ENCODE measurements around the gene CELF2.
"Not testable (repeated sequence)": the region's sequence is repeated elsewhere in the genome, so short reads cannot be mapped to it uniquely, and the experiment has no call there.

Gene CELF2

DNA sequence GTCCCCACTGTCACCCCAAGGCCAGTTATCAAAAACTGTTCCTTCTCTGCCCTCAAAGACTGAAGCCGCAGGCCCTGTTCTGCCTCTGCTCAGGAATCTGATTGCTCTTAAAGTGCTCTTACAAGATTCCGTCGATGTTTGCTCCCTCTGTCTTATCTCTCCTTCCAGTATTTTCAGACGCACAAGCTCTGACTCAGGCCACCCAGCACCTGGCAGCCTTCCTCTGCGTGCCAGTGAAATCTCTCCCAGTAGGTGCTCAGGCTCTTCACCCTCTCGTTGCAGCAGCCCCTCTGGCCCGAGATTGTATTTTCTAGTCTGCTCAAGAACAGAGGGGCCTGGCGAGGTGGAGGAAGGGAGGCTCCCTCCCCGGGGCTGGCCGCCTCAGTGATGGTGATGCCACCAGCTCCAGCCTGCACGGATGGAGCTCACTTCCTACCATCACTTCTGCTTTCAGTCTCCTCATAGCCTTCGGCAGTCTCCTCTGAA, 317.5 kb downstream of the CELF2 start:
- no peak for DNase-seq

DNA sequence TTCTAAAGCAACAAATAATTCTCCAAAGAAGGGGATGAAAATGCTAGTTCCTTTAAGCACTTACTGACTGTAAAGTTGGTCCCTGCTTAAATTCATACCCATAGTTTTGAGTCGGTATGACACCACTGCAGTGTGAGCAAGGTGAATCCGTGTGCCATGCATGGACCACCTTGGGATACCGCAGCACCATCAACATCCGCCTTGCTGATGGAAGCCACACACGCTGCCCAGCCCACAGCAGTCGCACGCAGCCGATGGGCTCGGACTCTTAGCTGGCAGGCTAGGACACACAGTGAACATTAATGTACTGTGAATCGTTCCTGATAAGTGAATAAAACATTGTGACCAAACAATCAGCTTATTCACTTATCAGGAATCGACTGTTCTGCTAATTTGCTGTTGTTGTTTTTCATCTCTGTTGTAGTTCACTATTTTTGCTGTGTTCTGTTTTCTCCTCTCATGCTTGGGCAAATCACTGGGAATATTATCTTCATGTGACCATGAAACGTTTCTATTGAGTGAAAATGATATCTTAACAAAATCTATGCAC, 318.3 kb downstream of the CELF2 start:
- no peak for DNase-seq

DNA sequence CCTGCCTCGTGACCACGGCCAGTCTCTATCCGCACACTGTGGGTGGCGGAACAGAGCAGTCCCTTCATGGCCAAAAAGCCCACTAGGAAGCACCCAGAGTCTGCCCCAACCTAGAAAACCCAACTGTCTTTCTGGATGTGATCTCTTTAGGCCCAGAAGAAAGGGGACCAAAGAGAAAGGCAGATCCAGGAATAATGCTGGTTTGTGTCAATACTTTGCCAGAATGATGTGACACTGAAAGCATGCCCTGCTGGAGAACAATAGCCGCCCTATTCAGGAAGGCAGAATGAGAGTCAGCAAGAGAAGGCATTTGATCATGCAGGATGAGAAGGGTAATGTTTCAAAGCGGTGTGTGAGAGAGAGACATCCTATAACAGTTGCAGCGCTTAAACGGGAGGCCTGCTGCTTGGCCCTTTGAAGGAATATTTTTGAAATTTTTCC, 319.1 kb downstream of the CELF2 start:
- no peak for DNase-seq

DNA sequence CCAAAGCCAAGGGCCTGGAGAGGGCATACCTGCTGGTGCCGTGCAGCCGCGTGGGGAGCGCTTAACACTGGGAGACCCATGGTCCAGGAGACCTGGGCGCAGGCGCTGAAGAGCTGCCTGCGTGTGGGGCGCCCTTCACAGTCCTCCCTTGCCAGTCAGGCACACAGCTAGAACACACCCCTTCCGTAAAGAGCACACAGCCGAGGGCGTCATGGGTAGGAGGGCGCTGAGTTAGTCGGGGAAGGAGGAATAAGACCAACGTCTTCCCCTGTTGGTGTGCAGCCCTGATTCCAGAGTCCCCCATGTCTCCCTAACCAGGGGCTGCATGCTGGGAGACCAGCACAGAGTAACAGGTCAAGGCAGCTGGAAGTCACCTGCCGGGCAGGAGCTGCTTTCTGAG, 319.8 kb downstream of the CELF2 start:
- DNase-seq: no peak

DNA sequence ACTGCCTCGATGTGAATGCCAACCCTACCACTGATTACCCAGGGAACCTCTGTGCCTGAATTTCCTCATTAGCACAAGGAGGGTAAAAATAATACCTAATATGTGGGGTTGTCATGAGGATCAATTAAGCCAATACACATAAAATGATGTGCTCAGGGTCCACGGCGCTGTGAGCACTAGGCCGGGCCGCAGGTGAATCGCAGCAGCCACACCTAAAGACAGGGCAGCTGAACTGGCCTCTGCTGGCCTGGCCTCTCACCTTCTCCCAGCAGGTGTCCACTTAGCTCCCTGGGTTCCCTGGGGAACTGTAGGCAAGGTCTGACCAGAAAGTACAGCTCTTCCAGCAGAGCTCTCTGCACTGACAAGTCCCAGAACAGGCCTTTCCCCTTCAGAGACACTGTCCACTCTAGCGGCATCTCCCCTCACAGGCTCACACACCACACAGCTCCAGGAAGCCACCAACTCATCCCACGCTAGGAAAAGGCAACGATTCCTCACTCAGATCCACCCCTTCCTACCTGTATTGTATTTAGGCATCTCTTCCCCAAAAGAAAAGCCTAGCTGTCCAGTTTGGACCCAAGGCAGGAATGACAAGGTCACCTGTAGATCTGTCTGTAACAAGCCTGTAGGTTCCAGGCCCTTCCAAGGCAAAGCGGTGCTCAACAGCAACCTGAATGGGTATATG, 320.6 kb downstream of the CELF2 start:
- no peak for DNase-seq

DNA sequence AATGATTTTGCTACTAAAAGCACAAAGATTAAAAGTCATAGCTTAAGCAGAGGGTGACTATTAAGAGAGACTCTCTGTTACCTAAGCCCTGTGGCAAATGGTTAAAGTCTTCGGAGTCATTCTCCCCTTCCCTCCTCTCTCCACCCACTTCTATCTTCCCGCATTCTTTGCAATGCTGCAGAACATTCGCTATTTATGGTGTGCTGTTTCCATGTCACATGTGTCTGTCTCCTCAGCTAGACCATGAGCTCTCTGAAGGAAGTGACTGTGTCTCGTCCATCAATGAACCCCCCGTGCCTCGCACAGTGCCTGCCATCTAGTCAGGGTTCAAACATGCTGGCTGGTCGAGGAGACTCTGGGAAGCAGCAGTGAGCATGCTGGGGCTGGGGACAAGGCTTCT, 321.3 kb downstream of the CELF2 start:
- no peak for DNase-seq

DNA sequence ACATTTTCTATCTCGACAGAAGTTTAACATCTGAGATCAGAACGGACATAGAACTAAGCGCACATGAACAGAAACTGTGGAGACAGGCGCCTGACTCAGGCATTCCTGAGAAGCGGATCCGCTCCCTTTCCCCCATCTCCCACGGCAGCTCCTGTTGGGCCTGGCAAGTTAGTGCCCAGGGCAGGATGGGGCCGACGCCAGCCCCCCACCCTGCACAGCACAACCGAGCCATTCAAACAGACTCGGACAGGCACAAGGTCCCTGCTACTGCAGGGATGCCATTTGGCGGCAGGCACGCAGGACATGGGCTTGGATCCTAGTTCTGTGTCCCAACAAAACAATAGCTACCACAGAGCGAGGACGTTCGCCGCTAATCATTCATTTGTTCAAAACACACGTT, 322.0 kb downstream of the CELF2 start:
- no peak for DNase-seq

DNA sequence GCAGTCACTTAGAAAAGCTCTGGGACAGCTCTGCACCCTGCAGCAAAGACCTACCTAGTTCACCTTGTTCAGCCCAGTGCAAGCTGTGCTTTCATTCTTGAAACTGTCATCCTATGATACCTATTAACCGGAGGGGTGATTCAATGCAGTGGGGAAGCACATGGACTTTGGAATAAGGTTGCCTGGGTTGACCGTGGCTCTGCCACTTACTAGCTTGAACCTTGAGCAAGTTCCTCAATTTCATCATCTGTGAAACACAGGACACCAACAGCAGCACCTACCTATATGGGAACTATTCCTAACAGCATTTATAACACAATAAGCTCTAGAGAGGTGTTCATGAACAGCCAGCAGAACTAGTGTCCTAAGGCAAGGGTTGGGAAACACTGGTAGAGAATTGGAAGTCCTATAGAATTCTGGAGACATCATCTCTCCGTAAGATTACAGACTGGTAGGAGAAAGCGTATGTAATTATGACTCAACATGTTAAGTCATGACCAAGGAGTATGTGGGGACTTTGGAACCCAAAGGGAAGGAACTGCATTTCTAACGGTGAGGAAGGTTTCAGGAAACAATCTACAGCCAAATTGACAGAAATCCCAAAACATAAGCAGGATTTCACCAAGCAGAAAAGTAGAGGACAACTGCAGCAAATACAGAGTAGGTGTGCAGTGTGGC, 323.8 kb downstream of the CELF2 start:
- DNase-seq: no peak

DNA sequence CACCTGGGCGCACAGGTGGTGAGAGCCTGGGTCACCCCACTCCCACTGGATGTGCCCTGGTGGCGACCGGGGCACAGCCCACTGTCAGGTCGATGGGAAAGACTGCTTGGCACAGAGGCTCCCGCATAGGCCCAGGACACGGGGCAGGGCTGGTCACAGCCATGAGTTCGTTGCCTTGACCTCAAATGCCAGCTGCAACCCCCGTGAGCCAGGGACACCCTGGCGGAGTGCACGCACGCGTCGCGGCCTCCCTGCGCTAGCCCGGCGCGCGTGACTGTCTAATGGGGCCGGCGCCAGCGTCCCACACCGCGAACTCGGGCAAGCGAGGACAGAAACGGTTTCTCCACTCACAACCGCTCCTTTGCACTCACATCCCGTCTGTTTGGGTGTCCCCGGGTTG, 326.4 kb downstream of the CELF2 start:
- no peak for DNase-seq

DNA sequence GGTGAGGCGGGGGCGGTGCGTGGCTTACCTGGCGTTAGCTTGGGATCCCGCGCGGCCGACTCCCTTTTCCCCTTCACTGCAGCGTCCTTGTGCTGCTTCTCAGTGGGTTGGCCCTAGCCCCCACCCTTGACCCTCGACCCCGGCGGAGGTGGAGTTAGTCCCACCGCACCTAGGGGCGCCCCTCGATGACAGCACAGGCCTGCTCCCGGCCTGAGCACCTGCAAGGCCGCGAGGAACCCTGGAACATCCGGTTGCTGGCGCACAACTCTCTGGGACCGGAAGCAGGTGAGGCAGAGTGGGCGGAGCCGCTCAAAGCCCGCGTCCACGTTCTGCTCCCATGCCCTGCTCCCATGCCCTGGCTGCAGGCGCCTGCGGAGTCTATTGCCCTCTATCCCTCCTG, 326.9 kb downstream of the CELF2 start:
- DNase-seq: no peak

DNA sequence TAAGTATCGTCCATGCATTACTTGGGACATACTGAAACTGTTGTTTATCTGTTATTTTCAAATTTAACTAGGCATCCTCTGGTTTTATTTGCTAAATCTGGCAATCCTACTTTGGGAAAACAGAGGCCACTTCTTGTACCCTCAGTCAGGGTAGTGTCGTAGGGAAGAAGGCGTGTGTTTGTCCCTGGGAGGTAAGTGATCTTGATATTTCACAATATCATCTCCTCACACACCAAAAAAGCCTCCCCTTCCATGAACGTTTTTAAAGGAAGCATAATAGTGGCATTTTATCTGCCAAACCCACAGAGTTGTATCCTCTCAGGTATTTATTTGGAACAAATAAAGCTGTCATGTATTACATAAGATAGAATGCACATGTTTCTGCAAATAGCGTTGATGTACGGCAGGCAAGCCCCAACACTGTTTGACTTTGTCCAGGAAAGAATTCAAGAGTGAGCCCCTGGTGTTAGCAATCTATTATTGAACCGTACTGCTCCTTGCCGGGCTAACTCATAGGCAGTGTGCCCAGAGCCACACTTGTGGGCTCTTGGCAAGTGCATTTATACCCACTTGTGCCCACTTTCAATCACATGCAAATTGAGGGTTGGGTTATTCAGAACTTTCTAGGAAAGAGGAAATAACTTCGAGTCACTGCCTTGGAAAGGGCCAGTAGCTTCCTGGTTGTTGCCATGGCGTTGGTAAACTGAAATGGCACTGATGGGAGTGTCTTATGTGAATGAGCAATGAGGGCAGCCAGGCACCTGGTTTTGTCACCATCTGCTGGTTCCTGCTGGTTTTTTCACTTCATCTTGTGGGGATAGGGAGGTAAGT, 327.8 kb downstream of the CELF2 start:
- no peak for DNase-seq

DNA sequence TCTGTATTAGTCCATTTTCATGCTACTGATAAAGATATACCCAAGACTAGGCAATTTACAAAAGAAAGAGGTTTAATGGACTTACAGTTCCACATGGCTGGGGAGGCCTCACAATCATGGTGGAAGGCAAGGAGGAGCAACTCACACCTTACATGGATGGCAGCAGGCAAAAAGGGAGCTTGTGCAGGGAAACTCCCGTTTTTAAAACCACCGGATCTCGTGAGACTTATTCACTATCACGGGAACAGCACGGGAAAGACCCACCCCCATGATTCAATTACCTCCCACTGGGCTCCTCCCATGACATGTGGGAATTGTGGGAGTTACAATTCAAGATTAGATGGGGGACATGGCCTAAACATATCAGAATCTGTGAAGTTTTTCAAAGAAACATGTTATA, 329.9 kb downstream of the CELF2 start:
- DNase-seq: not testable (repeated sequence)

DNA sequence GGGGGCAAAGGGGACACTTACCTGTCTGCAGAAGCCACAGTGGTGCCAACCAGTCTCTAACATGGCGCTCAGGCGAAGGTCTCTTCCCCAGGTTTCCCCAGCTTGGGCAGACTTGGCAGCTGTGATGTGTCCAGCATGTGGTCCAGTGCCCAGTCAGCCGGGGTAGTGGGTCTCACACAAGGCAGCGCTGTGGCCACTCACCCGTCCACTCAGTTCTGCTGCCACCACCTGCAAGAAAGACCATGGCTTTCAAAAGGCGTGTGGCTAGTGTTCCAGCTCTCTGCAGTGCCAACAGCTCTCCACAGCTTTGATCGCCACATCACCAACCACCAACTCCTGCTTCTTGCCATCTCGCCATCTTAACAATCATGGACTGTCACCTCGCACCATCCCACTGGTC, 334.1 kb downstream of the CELF2 start:
- DNase-seq: no peak

DNA sequence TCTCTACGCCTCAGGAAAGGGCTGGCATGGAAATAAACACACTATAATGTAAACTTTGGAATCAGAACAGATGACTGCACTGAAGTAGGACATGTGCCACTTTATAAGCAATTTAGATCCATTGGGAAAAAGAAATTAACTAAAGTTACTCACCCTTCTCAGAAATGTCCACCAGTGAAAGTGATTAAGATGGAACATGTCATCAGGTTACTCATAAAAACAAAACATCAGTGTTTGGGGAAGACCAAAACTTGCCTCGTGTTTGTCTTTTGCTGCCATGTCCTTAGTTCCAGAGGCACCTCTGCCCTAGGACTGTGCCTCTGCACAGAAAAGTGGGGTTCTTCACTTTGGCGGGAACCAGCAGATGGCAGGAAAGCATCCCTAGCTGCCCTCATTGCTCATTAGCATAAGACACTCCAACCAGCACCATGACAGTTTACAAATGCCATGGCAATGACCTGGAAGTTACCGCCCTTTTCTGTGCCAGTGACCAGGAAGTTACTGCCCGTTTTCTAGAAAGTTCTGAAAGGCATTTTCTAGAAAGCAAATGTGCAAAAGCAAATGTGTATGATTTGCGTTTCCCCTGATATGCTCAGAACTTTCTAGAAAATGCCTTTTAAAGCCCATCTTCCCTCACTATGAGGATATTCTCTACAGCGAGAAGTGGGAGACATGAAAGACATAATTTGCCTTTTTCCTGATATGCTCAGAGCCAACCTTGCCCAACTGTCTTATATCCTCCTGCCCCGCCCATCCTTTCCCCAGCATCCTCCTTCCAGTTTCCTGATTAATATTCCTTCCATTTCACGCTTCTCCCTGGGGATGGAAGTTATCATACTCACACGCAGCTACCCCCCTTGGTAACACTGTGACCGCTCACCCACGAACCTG, 335.6 kb downstream of the CELF2 start:
- DNase-seq: no peak

DNA sequence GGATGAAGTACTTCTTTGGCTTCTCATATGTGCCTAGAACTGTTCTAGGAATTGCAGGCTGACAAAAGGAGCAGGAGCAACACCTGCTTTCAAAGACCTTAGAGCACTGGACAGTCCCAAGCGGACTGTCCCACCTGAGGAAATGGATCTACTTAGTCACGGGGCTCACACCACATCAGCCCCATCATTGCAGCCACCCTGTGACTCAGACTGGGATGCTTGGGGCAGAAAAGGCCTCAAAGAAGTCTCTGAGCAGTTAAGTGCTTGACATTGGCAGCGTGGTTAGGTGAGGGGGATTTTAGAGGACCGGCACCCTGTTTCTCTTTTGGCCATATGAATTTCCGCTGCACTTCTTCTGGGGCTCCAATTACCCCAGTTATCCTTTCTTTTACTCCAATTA, 337.2 kb downstream of the CELF2 start:
- DNase-seq: no peak

DNA sequence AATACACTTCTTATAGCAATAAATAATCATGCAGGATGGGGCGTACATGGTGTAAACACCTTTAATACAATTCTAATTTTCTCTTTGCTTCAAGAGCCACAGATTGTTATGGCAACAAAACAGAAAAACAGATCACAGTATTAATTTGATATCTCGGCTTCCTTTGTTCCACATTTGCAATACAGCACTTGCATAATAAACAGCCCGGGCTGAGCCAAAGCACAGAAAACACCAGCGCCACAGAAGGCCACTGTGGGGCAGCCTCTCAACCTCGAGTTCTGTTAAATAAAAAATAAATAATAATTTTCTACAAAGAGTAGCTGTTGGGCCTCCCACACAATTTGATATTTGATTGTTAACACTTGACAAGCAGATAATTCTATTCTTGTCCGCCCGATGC, 337.9 kb downstream of the CELF2 start:
- DNase-seq: no peak

DNA sequence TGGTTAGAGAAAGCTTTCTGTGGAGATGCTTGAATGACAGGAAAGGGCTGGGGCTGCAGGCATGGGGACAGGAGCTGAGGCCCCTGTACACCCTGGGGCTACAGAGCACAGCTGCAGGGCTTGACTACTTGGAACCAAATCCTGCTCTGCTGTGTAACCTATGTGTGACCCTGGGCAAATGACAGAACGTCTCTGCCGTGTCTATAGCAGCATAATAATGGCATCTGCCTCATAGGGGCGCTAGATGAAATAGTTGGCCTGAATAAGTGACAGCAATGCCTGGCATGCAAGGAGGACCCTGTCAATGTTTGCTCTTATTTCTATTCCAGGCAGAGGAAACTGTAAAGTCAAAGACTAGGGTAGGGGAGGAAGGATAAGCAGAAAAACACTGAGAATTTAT, 339.8 kb downstream of the CELF2 start:
- no peak for DNase-seq

DNA sequence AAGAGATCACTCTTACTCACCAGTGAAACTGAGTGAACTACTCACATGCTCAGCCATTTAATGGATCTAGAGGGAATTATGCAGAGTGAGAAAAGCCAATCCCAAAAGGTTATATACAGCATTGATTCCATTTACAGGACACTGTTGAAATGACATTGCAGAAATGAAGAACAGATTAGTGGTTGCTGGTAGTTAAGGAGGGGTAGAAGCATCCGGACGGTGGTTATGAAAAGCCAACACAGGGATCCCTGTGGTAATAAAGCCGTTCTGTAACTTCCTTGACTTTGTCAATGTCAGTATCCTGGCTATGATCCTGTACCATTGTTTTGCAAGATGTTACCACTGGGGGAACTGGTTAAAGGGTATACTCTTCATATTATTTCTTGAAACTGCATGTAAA, 340.3 kb downstream of the CELF2 start:
- DNase-seq: no peak

DNA sequence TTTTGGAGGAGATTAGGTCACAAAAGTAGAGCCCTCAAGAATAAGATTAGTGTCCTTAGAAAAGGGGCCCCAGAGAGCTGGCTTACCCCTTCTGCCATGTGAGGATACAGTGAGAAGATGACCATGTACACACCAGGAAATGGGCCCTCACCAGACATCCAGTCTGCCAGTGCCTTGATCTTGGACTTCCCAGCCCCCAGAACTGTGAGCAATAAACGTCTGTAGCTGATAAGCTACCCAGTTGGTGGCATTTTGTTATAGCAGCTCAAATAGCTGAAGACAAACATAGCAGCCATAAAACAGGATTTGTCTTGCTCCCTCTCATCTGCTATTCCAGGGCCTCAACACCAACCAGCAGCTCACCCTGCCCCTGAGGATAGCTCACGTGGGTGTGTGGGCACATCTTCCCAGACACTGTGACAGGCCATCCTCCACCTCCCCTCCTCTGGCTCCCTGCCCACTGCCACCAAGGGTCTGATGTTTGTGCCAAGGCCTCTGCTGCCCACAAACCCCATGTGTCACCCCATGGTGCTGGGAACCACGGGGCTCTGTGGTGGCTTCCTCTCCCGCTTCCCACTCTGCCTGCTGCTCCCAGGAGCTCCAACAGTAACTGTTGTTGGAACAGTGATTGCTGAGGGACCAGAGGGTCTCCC, 341.4 kb downstream of the CELF2 start:
- DNase-seq: no peak

DNA sequence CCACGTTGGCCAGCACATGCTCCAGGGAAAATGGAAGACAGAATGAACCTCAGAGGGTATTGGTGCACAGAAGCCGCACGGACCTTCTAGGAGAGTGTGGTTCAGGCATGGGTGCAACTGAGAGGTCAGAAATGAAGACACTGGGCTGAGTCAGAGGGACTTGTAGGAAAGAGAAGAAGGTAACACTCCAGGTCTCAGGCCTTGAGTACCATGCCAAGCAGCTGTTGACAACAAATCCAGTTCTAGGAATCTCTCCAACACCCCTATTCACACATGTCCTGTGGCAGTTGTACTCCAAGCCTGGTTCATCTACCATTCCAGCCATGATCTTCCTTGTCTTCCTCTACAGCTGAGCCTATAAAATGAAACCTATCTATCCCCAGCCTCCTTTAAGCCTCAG, 342.2 kb downstream of the CELF2 start:
- DNase-seq: no peak

DNA sequence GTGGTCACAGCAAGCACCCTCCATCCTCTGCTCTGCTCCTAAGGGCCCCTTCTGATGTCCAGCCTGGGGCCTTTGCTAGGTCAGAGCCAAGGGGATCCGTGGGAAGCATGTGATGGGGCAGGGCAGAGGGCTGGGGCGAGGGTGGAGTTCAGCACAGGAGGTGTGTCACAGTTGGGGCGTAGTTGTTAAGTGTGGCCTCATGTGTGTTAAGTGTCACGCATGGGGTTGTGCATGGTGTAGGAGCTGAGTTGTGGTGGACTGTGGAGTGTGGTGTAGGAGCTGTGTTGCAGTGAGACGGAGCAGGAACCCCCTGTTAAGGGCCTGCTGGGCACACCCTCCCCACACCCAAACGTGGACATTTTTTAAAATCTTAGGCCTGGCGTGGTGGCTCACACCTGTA, 345.8 kb downstream of the CELF2 start:
- no peak for DNase-seq

DNA sequence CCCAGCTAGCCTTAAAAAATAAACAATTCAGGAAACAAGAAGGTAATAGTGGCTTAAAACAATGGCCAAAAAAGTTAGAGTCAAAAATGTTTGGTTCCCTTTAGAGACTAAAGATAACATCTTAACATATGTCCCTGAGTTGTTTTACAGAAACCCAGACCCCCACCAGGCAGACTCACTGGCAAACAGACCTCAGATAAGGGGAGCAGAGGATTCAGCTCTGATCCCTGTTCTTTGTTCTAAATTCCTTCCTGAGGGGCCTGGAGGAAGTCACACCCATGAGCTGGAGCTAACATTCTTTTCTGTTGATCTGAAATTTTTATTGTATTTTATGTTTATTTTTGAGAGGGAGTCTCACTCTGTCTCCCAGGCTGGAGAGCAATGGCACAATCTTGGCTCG, 346.6 kb downstream of the CELF2 start:
- no peak for DNase-seq

Measured in NCI-H2029 (cell line).